ENCODE data around the gene ZNF467.
A peak's percentile ranks its signal among the peaks of the same experiment; 100 is the strongest.

ZNF467 gene

GRCh38 chr7:149773446-149774236, at the start of gene ZNF467:
Gene ZNF467, minus strand, starts transcription at chr7:149773588. Its CDS starts 2,556 bp downstream, at chr7:149771032.
- H3K4me3 ChIP-seq (ENCODE audit: low read length in 2 of 2) = peak within 1 kb of the TSS; percentile 73 to 76
- peaks cover 5 to 6% of the 10 kb centered on the region in 2 donors for H3K36me3 ChIP-seq (ENCODE audit: control insufficient read depth in 2 of 2, insufficient read depth in 2 of 2, low read length in 2 of 2)
- peaks cover 7% of the 10 kb centered on the region for H3K4me1 ChIP-seq (ENCODE audit: control insufficient read depth, insufficient read depth, low read length)
- peak within 1 kb of the TSS; percentile 36 to 48 for H3K9ac ChIP-seq (ENCODE audit: low read length in 2 of 2)
- no peaks in the 10 kb centered on the region for H3K9me3 ChIP-seq (ENCODE audit: control insufficient read depth in 2 of 2, low read length in 2 of 2)
- H3K27ac ChIP-seq (ENCODE audit: low read length) = peak within 1 kb of the TSS; percentile 53
- H3K27me3 ChIP-seq (ENCODE audit: control insufficient read depth in 1 of 2, insufficient read depth in 2 of 2, low read length in 2 of 2) = no peaks in the 10 kb centered on the region

GRCh38 chr7:149822353-149822943, 49.1 kb upstream of the ZNF467 start:
- no peak overlapping the region for H3K9ac ChIP-seq (ENCODE audit: low read length in 2 of 2)
- no peaks in the 10 kb centered on the region for H3K27me3 ChIP-seq (ENCODE audit: control insufficient read depth in 1 of 2, insufficient read depth in 2 of 2, low read length in 2 of 2)
- no peaks in the 10 kb centered on the region for H3K9me3 ChIP-seq (ENCODE audit: control insufficient read depth in 2 of 2, low read length in 2 of 2)
- H3K27ac ChIP-seq (ENCODE audit: low read length) = no peak overlapping the region
- H3K4me1 ChIP-seq (ENCODE audit: control insufficient read depth, insufficient read depth, low read length) = no peaks in the 10 kb centered on the region
- no peak overlapping the region for H3K4me3 ChIP-seq (ENCODE audit: low read length in 2 of 2)
- no peaks in the 10 kb centered on the region for H3K36me3 ChIP-seq (ENCODE audit: control insufficient read depth in 2 of 2, insufficient read depth in 2 of 2, low read length in 2 of 2)

- Histone ChIP-seq H3K4me3 (ENCODE audit: low read length in 2 of 2) (no peak overlapping the region), H3K36me3 (ENCODE audit: control insufficient read depth in 2 of 2, insufficient read depth in 2 of 2, low read length in 2 of 2) (no peaks in the 10 kb centered on the region), H3K9me3 (ENCODE audit: control insufficient read depth in 2 of 2, low read length in 2 of 2) (no peaks in the 10 kb centered on the region)
Measured at GRCh38 chr7:149821191-149822148, 48.1 kb upstream of the ZNF467 start.

GRCh38 chr7:149820622-149821190, 47.3 kb upstream of the ZNF467 start:
- no peaks in the 10 kb centered on the region for H3K4me1 ChIP-seq (ENCODE audit: control insufficient read depth, insufficient read depth, low read length)
- no peaks in the 10 kb centered on the region for H3K27me3 ChIP-seq (ENCODE audit: control insufficient read depth in 1 of 2, insufficient read depth in 2 of 2, low read length in 2 of 2)
- no peaks in the 10 kb centered on the region for H3K9me3 ChIP-seq (ENCODE audit: control insufficient read depth in 2 of 2, low read length in 2 of 2)
- no peak overlapping the region for H3K4me3 ChIP-seq (ENCODE audit: low read length in 2 of 2)
- H3K9ac ChIP-seq (ENCODE audit: low read length in 2 of 2) = no peak overlapping the region
- H3K27ac ChIP-seq (ENCODE audit: low read length) = no peak overlapping the region
- no peaks in the 10 kb centered on the region for H3K36me3 ChIP-seq (ENCODE audit: control insufficient read depth in 2 of 2, insufficient read depth in 2 of 2, low read length in 2 of 2)

More at GRCh38 chr7:149821191-149822148, 48.1 kb upstream of the ZNF467 start:
- Histone ChIP-seq H3K27me3 (ENCODE audit: control insufficient read depth in 1 of 2, insufficient read depth in 2 of 2, low read length in 2 of 2) (no peaks in the 10 kb centered on the region), H3K4me1 (ENCODE audit: control insufficient read depth, insufficient read depth, low read length) (no peaks in the 10 kb centered on the region), H3K9ac (ENCODE audit: low read length in 2 of 2) (no peak overlapping the region), H3K27ac (ENCODE audit: low read length) (no peak overlapping the region)

DNA sequence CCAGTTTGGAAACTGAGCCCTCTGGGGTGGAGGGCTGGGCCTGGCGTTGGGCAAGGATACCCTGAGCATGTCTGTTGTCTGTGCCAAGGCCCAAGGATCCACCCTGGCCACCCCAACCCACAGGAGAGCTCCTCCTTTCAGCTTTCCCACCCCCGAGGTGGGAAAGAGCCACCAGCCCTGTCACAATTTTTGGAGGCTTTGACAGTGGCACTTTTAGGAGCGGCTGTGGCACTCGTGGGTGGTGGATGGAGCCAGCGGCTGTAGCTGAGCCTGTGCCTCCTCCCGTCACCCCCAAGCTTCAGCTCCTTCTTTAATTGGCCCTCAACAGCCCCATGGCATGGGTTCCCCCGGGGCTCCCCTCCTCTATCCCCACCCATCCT, 46.6 kb upstream of the ZNF467 start:
- Histone ChIP-seq H3K9me3 (ENCODE audit: control insufficient read depth in 2 of 2, low read length in 2 of 2) (no peaks in the 10 kb centered on the region), H3K27me3 (ENCODE audit: control insufficient read depth in 1 of 2, insufficient read depth in 2 of 2, low read length in 2 of 2) (no peaks in the 10 kb centered on the region)

GRCh38 chr7:149819141-149819960, 46.0 kb upstream of the ZNF467 start:
- no peak overlapping the region for H3K27ac ChIP-seq (ENCODE audit: low read length)
- H3K27me3 ChIP-seq (ENCODE audit: control insufficient read depth in 1 of 2, insufficient read depth in 2 of 2, low read length in 2 of 2) = no peaks in the 10 kb centered on the region
- H3K36me3 ChIP-seq (ENCODE audit: control insufficient read depth in 2 of 2, insufficient read depth in 2 of 2, low read length in 2 of 2) = no peaks in the 10 kb centered on the region
- no peaks in the 10 kb centered on the region for H3K9me3 ChIP-seq (ENCODE audit: control insufficient read depth in 2 of 2, low read length in 2 of 2)
- H3K9ac ChIP-seq (ENCODE audit: low read length in 2 of 2) = no peak overlapping the region
- no peaks in the 10 kb centered on the region for H3K4me1 ChIP-seq (ENCODE audit: control insufficient read depth, insufficient read depth, low read length)
- no peak overlapping the region for H3K4me3 ChIP-seq (ENCODE audit: low read length in 2 of 2)

More for the DNA sequence above, 46.6 kb upstream of the ZNF467 start:
- no peak overlapping the region for H3K4me3 ChIP-seq (ENCODE audit: low read length in 2 of 2)
- no peak overlapping the region for H3K27ac ChIP-seq (ENCODE audit: low read length)
- no peak overlapping the region for H3K9ac ChIP-seq (ENCODE audit: low read length in 2 of 2)
- H3K36me3 ChIP-seq (ENCODE audit: control insufficient read depth in 2 of 2, insufficient read depth in 2 of 2, low read length in 2 of 2) = no peaks in the 10 kb centered on the region
- H3K4me1 ChIP-seq (ENCODE audit: control insufficient read depth, insufficient read depth, low read length) = no peaks in the 10 kb centered on the region

GRCh38 chr7:149818536-149818840, 45.1 kb upstream of the ZNF467 start:
- H3K27ac ChIP-seq (ENCODE audit: low read length) = no peak overlapping the region

DNA sequence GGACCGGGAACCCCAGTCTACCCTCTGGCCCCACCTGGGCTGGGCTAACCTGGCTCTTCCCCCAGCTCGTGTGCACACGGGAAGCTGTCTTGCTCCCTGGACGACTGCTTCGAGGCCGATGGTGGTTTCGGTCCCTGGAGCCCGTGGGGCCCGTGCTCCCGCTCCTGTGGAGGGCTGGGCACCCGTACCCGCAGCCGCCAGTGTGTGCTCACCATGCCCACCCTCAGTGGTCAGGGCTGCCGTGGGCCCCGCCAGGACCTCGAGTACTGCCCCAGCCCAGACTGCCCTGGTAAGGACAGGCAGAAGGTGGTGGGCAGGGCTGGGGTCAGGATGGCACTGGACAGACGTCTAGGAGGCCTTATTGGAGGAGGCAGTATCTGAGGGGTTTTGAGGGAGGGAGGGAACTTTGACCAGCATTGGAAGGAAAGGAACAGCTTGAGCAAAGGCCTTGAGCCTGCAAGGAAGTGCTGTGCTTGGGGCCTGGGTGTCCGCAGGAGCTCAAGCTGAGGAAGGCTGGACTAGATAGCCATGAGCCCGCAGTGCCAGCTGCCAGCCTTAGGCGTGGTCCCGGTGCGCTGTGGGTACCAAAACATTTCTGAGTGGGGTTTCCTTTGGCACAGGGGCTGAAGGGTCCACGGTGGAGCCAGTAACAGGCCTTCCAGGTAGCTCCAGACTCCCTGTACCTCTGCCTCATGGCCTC, 44.6 kb upstream of the ZNF467 start:
- H3K27me3 ChIP-seq (ENCODE audit: control insufficient read depth in 1 of 2, insufficient read depth in 2 of 2, low read length in 2 of 2) = no peaks in the 10 kb centered on the region
- no peak overlapping the region for H3K27ac ChIP-seq (ENCODE audit: low read length)
- no peaks in the 10 kb centered on the region for H3K4me1 ChIP-seq (ENCODE audit: control insufficient read depth, insufficient read depth, low read length)
- no peaks in the 10 kb centered on the region for H3K36me3 ChIP-seq (ENCODE audit: control insufficient read depth in 2 of 2, insufficient read depth in 2 of 2, low read length in 2 of 2)
- H3K9ac ChIP-seq (ENCODE audit: low read length in 2 of 2) = no peak overlapping the region
- no peaks in the 10 kb centered on the region for H3K9me3 ChIP-seq (ENCODE audit: control insufficient read depth in 2 of 2, low read length in 2 of 2)
- no peak overlapping the region for H3K4me3 ChIP-seq (ENCODE audit: low read length in 2 of 2)

More at GRCh38 chr7:149818536-149818840, 45.1 kb upstream of the ZNF467 start:
- Histone ChIP-seq H3K27me3 (ENCODE audit: control insufficient read depth in 1 of 2, insufficient read depth in 2 of 2, low read length in 2 of 2) (no peaks in the 10 kb centered on the region), H3K4me1 (ENCODE audit: control insufficient read depth, insufficient read depth, low read length) (no peaks in the 10 kb centered on the region), H3K4me3 (ENCODE audit: low read length in 2 of 2) (no peak overlapping the region), H3K9me3 (ENCODE audit: control insufficient read depth in 2 of 2, low read length in 2 of 2) (no peaks in the 10 kb centered on the region), H3K9ac (ENCODE audit: low read length in 2 of 2) (no peak overlapping the region), H3K36me3 (ENCODE audit: control insufficient read depth in 2 of 2, insufficient read depth in 2 of 2, low read length in 2 of 2) (no peaks in the 10 kb centered on the region)

DNA sequence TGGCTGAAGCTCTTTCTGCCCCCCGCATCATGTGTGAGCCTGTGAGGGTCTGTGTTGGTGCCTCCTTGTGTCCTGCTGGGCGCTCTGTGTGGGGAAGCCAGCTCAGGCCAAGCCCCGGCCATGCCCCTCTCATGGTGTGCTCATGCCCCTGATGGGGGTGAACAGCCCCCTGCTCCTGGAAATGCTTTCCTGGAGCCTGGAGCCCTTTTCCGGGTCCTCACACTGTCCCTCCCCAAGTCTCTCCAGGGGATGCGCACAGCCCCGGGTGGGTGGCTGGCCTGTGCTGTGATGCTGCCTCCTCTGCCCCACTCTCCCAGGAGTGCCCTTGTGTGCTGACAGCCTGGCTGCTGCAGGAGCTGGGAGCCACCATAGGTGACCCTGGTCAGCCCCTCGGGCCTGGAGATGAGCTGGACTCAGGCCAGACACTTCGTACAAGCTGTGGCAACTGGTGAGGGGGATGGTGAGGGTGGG, 43.9 kb upstream of the ZNF467 start:
- Histone ChIP-seq H3K4me1 (ENCODE audit: control insufficient read depth, insufficient read depth, low read length) (no peaks in the 10 kb centered on the region), H3K27ac (ENCODE audit: low read length) (no peak overlapping the region), H3K4me3 (ENCODE audit: low read length in 2 of 2) (no peak overlapping the region), H3K27me3 (ENCODE audit: control insufficient read depth in 1 of 2, insufficient read depth in 2 of 2, low read length in 2 of 2) (no peaks in the 10 kb centered on the region), H3K9me3 (ENCODE audit: control insufficient read depth in 2 of 2, low read length in 2 of 2) (no peaks in the 10 kb centered on the region), H3K9ac (ENCODE audit: low read length in 2 of 2) (no peak overlapping the region), H3K36me3 (ENCODE audit: control insufficient read depth in 2 of 2, insufficient read depth in 2 of 2, low read length in 2 of 2) (no peaks in the 10 kb centered on the region)

Data from stomach smooth muscle (tissue), 2 donors.